Activated CD8-positive, alpha-beta T cell treated with anti-CD3 and anti-CD28 coated beads for 36 hours (primary cell): ENCODE measurements around the gene CST4. TPM values are rescaled to one million over a fixed set of nuclear protein-coding genes. Genes with fewer than 3 reads are reported as not detected.
"Not testable (repeated sequence)": the region's sequence is repeated elsewhere in the genome, so short reads cannot be mapped to it uniquely, and the experiment has no call there.

Source experiments
- ATAC-seq: fragments of 200-7000 bp; cut with Tn5 transposase; one replicate; pipeline ENCODE4 v1.10.0; 2021; ENCODE audit warnings: mild to moderate bottlenecking, moderate library complexity
- CTCF ChIA-PET: fragments of 350-600 bp; sonication (Branson Sonifier 250); formaldehyde crosslinking; loops from one replicate; lab custom pipeline; 2021; ENCODE audit warnings: antibody characterized with exemption; lab: Charles Lee
- POLR2A ChIA-PET: fragments of 350-600 bp; sonication (Branson Sonifier 250); formaldehyde crosslinking; loops from one replicate; lab custom pipeline; 2021; ENCODE audit warnings: antibody characterized with exemption; lab: Charles Lee
- DNase-seq: peaks from one replicate; pipeline ENCODE4 v3.0.0-alpha.2; 2020
- H3K27ac Mint-ChIP-seq: one replicate; pipeline ENCODE4 v1.8.0; 2021; ENCODE audit warnings: mild to moderate bottlenecking, mixed read lengths
- H3K27me3 Mint-ChIP-seq: one replicate; pipeline ENCODE4 v1.8.0; 2021; ENCODE audit warnings: mixed read lengths
- H3K36me3 Mint-ChIP-seq: one replicate; pipeline ENCODE4 v1.8.0; 2021; ENCODE audit warnings: low read depth, mixed read lengths
- H3K4me1 Mint-ChIP-seq: one replicate; pipeline ENCODE4 v1.8.0; 2021; ENCODE audit warnings: low read depth, mixed read lengths
- H3K4me3 Mint-ChIP-seq: one replicate; pipeline ENCODE4 v1.8.0; 2021; ENCODE audit warnings: mild to moderate bottlenecking, moderate library complexity, mixed read lengths
- H3K9me3 Mint-ChIP-seq: one replicate; pipeline ENCODE4 v1.8.0; 2021; ENCODE audit warnings: mixed read lengths
- CTCF ChIP-seq: fragments of 200-600 bp; IDR thresholded peaks from one replicate; pipeline ENCODE4 v1.8.0; 2022; ENCODE audit warnings: antibody characterized with exemption, mild to moderate bottlenecking
- intact Hi-C: fragments of 100-400 bp; cut with micrococcal nuclease; formaldehyde crosslinking; loops from one replicate; pipeline ENCODE4 v1.10.0; 2022
- total RNA-seq, 2 experiments: library from RNA; stranded (reverse); gene quantifications; one replicate each; pipeline ENCODE4 v1.2.3, GENCODE V29; 2021

Gene CST4
- total RNA-seq, 2 experiments from 2014 or later = not detected

DNA sequence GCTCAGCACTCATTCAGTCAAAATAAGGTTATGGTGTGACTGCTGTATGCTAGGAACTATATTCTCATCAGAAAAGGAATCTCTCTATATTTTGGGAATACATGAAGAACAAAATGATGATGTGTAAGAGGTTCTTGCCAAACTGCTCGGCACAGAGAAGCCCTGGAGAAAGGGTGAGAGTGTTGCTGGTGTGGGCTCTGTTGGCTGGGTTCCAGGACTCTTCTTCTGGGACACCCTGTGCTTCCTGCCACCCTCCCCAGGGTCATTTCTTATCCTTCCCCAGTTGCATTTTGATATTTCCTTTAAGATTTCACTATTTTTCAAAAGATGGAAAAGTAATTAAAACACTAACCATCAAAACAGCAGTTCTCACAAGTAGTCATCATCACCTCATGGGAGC lies 33.1 kb upstream of the CST4 start:
- TF ChIP-seq CTCF = no peak
- POLR2A ChIA-PET = no interaction called here
- Mint-ChIP-seq H3K27ac (no peak overlapping the region), H3K36me3 (no peaks in the 10 kb centered on the region), H3K4me3 (no peak overlapping the region), H3K9me3 (no peaks in the 10 kb centered on the region), H3K4me1 (no peaks in the 10 kb centered on the region), H3K27me3 (peaks cover 12% of the 10 kb centered on the region)
- DNase-seq (no peak), ATAC-seq (no peak)
- intact Hi-C loops = no loop called here
- CTCF ChIA-PET = no interaction called here

GRCh38 chr20:23719351-23719750 lies 30.5 kb upstream of the CST4 start:
- H3K4me1 Mint-ChIP-seq, H3K36me3 Mint-ChIP-seq, CTCF ChIA-PET, POLR2A ChIA-PET, H3K4me3 Mint-ChIP-seq, ATAC-seq, intact Hi-C loops, H3K9me3 Mint-ChIP-seq, H3K27ac Mint-ChIP-seq, DNase-seq: not testable (repeated sequence)
- peaks cover 12% of the 10 kb centered on the region for H3K27me3 Mint-ChIP-seq

GRCh38 chr20:23711778-23712177 lies 22.9 kb upstream of the CST4 start:
- ATAC-seq, H3K27me3 Mint-ChIP-seq, intact Hi-C loops, POLR2A ChIA-PET, H3K4me1 Mint-ChIP-seq, H3K9me3 Mint-ChIP-seq, CTCF ChIA-PET, H3K36me3 Mint-ChIP-seq, H3K27ac Mint-ChIP-seq, H3K4me3 Mint-ChIP-seq, DNase-seq: not testable (repeated sequence)

DNA sequence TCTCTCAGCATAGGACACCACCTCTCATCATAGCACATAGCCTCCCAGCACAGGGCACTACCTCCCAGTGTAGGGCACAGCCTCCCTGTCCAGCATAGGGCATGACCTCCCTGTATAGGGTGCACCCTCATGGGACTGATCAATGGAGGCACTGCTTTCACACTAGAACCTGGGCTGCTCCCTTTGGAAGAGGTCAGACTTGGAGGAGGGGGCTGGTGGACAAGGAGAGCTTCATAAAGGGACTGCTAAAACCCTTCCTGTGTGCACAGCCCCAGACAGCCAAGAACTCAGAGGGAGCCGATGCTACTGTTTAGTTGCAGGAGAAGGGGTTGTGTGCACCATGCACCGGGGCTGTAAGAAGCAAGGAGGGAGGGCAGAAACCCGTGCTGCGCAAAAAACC lies 21.9 kb upstream of the CST4 start:
- ChIA-PET CTCF (no interaction called here), POLR2A (no interaction called here)
- H3K36me3 Mint-ChIP-seq = no peaks in the 10 kb centered on the region
- H3K27ac Mint-ChIP-seq = no peak overlapping the region
- no peaks in the 10 kb centered on the region for H3K4me1 Mint-ChIP-seq
- intact Hi-C loops = no loop called here
- ATAC-seq = no peak
- no peaks in the 10 kb centered on the region for H3K9me3 Mint-ChIP-seq
- H3K4me3 Mint-ChIP-seq = no peak overlapping the region
- no peak for TF ChIP-seq CTCF
- H3K27me3 Mint-ChIP-seq = peaks cover 2% of the 10 kb centered on the region
- no peak for DNase-seq

DNA sequence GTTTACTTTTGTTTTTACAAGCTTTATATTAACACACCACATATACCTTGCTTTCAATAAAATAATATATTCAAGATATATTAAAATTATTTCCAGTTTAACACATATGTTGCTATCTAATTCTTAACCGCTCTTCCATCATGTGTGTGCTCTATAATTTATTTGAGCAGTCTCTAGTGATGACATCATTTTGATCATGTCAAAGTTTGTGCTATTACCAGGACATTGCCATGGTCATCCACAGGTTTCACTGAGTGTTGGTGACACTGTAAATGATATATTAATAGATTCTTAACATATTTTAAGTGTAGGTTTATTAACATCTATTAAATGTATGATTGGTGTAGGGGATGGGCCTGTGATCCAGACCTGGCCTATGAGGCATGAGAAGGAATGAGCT lies 17.1 kb upstream of the CST4 start:
- TF ChIP-seq CTCF = no peak
- no peak for ATAC-seq
- no peak overlapping the region for H3K27ac Mint-ChIP-seq
- H3K4me3 Mint-ChIP-seq = no peak overlapping the region
- CTCF ChIA-PET = no interaction called here
- intact Hi-C loops = no loop called here
- no peak for DNase-seq
- no peaks in the 10 kb centered on the region for H3K36me3 Mint-ChIP-seq
- peaks cover 4% of the 10 kb centered on the region for H3K27me3 Mint-ChIP-seq
- H3K4me1 Mint-ChIP-seq = no peaks in the 10 kb centered on the region
- POLR2A ChIA-PET = interaction anchor here (0.5 to 0.6 kb wide), 2 partner anchors 22 to 945 kb away, joined by 3 read pairs; no protein-coding TSS in a partner anchor
- no peaks in the 10 kb centered on the region for H3K9me3 Mint-ChIP-seq

- no peak for DNase-seq
- H3K4me3 Mint-ChIP-seq = no peak overlapping the region
- no peaks in the 10 kb centered on the region for H3K9me3 Mint-ChIP-seq
- no peaks in the 10 kb centered on the region for H3K4me1 Mint-ChIP-seq
- ChIA-PET CTCF (no interaction called here), POLR2A (no interaction called here)
- no peaks in the 10 kb centered on the region for H3K36me3 Mint-ChIP-seq
- H3K27me3 Mint-ChIP-seq = peaks cover 4% of the 10 kb centered on the region
- ATAC-seq = no peak
- TF ChIP-seq CTCF = no peak
- no peak overlapping the region for H3K27ac Mint-ChIP-seq
- intact Hi-C loops = no loop called here
These were observed 13.2 kb upstream of the CST4 start for GRCh38 chr20:23702021-23702420.
